Measurements from ENCODE around the gene CFAP100.

Gene CFAP100

GRCh38 chr3:126450744-126451143 lies 56.0 kb downstream of the CFAP100 start:
- Histone ChIP-seq H3K27me3 (replicated peaks) (no peaks in the 10 kb centered on the region), H3K36me3 (replicated peaks) (peaks cover 13% of the 10 kb centered on the region), H3K4me3 (ENCODE audit: low read depth, low read length) (no peak overlapping the region), H3K27ac (no peak overlapping the region)
- no peak for DNase-seq
- TF ChIP-seq, protein P1, sequence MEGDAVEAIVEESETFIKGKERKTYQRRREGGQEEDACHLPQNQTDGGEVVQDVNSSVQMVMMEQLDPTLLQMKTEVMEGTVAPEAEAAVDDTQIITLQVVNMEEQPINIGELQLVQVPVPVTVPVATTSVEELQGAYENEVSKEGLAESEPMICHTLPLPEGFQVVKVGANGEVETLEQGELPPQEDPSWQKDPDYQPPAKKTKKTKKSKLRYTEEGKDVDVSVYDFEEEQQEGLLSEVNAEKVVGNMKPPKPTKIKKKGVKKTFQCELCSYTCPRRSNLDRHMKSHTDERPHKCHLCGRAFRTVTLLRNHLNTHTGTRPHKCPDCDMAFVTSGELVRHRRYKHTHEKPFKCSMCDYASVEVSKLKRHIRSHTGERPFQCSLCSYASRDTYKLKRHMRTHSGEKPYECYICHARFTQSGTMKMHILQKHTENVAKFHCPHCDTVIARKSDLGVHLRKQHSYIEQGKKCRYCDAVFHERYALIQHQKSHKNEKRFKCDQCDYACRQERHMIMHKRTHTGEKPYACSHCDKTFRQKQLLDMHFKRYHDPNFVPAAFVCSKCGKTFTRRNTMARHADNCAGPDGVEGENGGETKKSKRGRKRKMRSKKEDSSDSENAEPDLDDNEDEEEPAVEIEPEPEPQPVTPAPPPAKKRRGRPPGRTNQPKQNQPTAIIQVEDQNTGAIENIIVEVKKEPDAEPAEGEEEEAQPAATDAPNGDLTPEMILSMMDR (IDR thresholded peaks at IDR 0.05; ENCODE audit: low read depth, low read length, missing control alignments): no peak
- in situ Hi-C loops (cut with HindIII; ENCODE audit: low pct_ligation_motif_present, low sequenced_read_pairs): no loop called here

GRCh38 chr3:126451511-126451910 lies 56.8 kb downstream of the CFAP100 start:
- H3K27me3 ChIP-seq (replicated peaks): no peaks in the 10 kb centered on the region

DNA sequence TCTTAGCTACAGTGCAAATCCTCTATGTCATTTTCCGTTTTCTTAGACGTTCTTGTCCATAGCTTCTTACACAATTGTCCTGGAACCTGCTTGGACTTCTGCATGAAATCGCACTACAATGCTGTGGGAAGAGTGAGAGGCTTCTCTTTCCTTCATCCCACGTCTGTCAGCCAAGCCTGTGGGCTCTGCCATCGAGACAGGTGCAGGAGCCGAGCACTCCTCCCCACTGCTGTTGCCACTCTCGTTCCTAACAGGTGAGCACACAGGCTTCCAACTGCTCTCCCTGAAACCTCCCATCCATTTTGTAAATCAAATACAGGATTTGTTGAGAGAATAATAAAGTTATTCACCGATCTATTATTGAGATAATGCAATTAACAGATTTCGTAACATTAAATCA lies 57.5 kb downstream of the CFAP100 start:
- peaks cover 18% of the 10 kb centered on the region for H3K36me3 ChIP-seq (replicated peaks)
- TF ChIP-seq, protein P1 (IDR thresholded peaks at IDR 0.05; ENCODE audit: low read depth, low read length, missing control alignments): no peak
- DNase-seq: no peak

More at GRCh38 chr3:126451511-126451910, 56.8 kb downstream of the CFAP100 start:
- H3K4me3 ChIP-seq (ENCODE audit: low read depth, low read length): no peak overlapping the region
- peaks cover 18% of the 10 kb centered on the region for H3K36me3 ChIP-seq (replicated peaks)
- in situ Hi-C loops (cut with HindIII; ENCODE audit: low pct_ligation_motif_present, low sequenced_read_pairs): no loop called here
- TF ChIP-seq, protein P1 (IDR thresholded peaks at IDR 0.05; ENCODE audit: low read depth, low read length, missing control alignments): no peak
- DNase-seq: no peak
- no peak overlapping the region for H3K27ac ChIP-seq

GRCh38 chr3:126454025-126454424 lies 59.3 kb downstream of the CFAP100 start:
- no peak overlapping the region for H3K27ac ChIP-seq
- H3K27me3 ChIP-seq (replicated peaks): no peaks in the 10 kb centered on the region
- H3K4me3 ChIP-seq (ENCODE audit: low read depth, low read length): no peak overlapping the region
- in situ Hi-C loops (cut with HindIII; ENCODE audit: low pct_ligation_motif_present, low sequenced_read_pairs): no loop called here
- TF ChIP-seq, protein P1 (IDR thresholded peaks at IDR 0.05; ENCODE audit: low read depth, low read length, missing control alignments): no peak
- H3K36me3 ChIP-seq (replicated peaks): peaks cover 25% of the 10 kb centered on the region
- no peak for DNase-seq

More for the DNA sequence above, 57.5 kb downstream of the CFAP100 start:
- Histone ChIP-seq H3K27ac (no peak overlapping the region), H3K27me3 (replicated peaks) (no peaks in the 10 kb centered on the region), H3K4me3 (ENCODE audit: low read depth, low read length) (no peak overlapping the region)
- in situ Hi-C loops (cut with HindIII; ENCODE audit: low pct_ligation_motif_present, low sequenced_read_pairs): no loop called here

DNA sequence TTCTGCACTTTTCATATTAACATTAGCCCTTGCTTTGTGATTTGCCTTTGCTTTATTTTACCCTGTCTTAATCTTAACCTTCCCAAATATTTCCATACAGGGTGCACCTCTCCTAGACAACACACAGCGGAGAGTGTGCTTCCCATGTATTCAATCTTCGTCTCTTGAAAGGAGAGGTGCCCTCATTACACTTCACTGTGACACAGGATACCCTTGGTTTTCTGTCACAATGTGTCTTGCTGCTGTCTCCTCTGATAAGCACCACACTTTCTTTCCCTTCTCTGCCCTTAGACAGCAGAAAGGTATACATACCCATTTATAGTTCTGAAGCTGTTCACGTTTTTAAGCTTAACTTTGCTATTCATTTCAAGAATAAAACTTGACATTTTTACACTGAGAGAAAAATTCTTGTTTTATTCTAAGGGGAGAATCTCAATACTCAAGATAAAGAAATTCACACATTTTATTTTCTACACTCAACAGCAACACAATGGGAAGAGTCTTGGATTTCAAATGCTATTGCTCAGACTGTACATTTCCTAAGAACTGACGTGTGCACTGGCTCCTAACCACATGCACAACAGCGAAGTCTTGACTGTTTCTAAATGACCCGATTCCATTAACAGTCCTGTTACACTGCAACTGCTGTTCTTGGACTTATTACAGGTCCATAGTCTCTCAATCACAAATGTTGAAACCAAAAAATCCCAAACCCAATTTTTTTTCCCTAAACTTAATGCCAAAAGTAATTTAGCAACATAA lies 59.9 kb downstream of the CFAP100 start:
- H3K4me3 ChIP-seq (ENCODE audit: low read depth, low read length): no peak overlapping the region
- no peak overlapping the region for H3K27ac ChIP-seq
- no peak for DNase-seq
- TF ChIP-seq, protein P1 (IDR thresholded peaks at IDR 0.05; ENCODE audit: low read depth, low read length, missing control alignments): no peak
- in situ Hi-C loops (cut with HindIII; ENCODE audit: low pct_ligation_motif_present, low sequenced_read_pairs): no loop called here
- H3K36me3 ChIP-seq (replicated peaks): peaks cover 29% of the 10 kb centered on the region
- no peaks in the 10 kb centered on the region for H3K27me3 ChIP-seq (replicated peaks)

DNA sequence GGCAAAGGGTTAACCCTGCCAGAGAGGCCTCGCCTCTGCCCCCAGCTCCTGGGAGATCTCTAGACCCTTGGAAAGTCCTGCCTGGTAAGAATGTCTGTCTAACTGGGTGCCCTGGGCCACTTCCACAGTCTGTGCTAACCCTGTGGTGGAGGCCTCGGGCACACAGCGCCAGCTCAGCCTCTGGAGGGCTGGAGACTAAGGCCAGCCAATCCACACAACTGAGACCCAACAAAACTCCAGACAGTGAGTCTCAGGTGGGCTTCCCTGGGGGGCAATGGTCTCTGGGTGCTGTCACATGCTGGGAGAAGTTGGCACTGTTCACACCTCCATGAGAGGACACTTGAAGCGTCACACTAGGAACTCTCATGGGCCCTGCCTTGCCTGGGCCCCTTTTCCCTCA lies 61.5 kb downstream of the CFAP100 start:
- in situ Hi-C loops (cut with HindIII; ENCODE audit: low pct_ligation_motif_present, low sequenced_read_pairs): no loop called here
- DNase-seq: no peak
- no peak overlapping the region for H3K4me3 ChIP-seq (ENCODE audit: low read depth, low read length)
- H3K27me3 ChIP-seq (replicated peaks): no peaks in the 10 kb centered on the region
- TF ChIP-seq, protein P1 (IDR thresholded peaks at IDR 0.05; ENCODE audit: low read depth, low read length, missing control alignments): no peak
- no peak overlapping the region for H3K27ac ChIP-seq
- H3K36me3 ChIP-seq (replicated peaks): peaks cover 40% of the 10 kb centered on the region

Data from brain microvascular endothelial cell (primary cell).